Esophagus muscularis mucosa (tissue), 4 donors: Measurements from ENCODE around the gene NCKAP5. TPM values are rescaled to one million over a fixed set of nuclear protein-coding genes. Genes with fewer than 3 reads are reported as not detected.

Experiments used
- DNase-seq: peaks from one replicate; pipeline ENCODE4 v3.0.0-alpha.2; 2017; ENCODE audit errors: extremely low spot score
- H3K27ac ChIP-seq, 4 donors: fragments of 200-600 bp; sonication (generic); replicated peaks in 1 of 4; 1 replicate in 3 of 4; 2 replicates in 1 of 4; pipeline ENCODE4 v1.5.1; 2016 to 2019; ENCODE audit warnings: mild to moderate bottlenecking in 1 of 4
- H3K27me3 ChIP-seq, 4 donors: fragments of 200-600 bp; sonication (generic); one replicate each; pipeline versions ENCODE4 v1.5.1 to v1.6.0; 2016 to 2019
- H3K36me3 ChIP-seq, 4 donors: fragments of 200-600 bp; sonication (generic); one replicate each; pipeline ENCODE4 v1.5.1; 2016 to 2019
- H3K4me1 ChIP-seq, 4 donors: fragments of 200-600 bp; sonication (generic); one replicate each; pipeline ENCODE4 v1.5.1; 2016 to 2019
- H3K4me3 ChIP-seq, 4 donors: fragments of 200-600 bp; sonication (generic); 1 replicate in 2 of 4; 2 replicates in 2 of 4; pipeline ENCODE4 v1.5.1; 2016 to 2019; ENCODE audit warnings: mild to moderate bottlenecking in 4 of 4, moderate library complexity in 1 of 4
- H3K9me3 ChIP-seq, 4 donors: fragments of 200-600 bp; sonication (generic); 1 replicate in 3 of 4; 2 replicates in 1 of 4; pipeline ENCODE4 v1.5.1; 2016 to 2019
- EP300 ChIP-seq: sonication (generic); formaldehyde crosslinking; IDR thresholded peaks from one replicate; pipeline ENCODE4 v1.6.1; 2017; ENCODE audit warnings: antibody characterized with exemption
- POLR2A ChIP-seq: fragments of 450-650 bp; IDR thresholded peaks from one replicate; pipeline ENCODE4 v1.6.1; 2017; ENCODE audit warnings: antibody characterized with exemption, moderate library complexity, mild to moderate bottlenecking, low read depth
- POLR2AphosphoS5 ChIP-seq, 2 donors: sonication (generic); formaldehyde crosslinking; IDR thresholded peaks; one replicate each; pipeline ENCODE4 v1.6.1; 2017; ENCODE audit warnings: antibody characterized with exemption in 2 of 2
- WGBS: methylation state at CpG from one replicate; pipeline ENCODE4 v1.1.5; 2018; 5-methylcytosine and 5-hydroxymethylcytosine counted together
- intact Hi-C: fragments of 100-400 bp; cut with DNase I; formaldehyde crosslinking; loops from one replicate; pipeline ENCODE4 v1.15.1; 2023
- total RNA-seq, 4 donors: library from RNA; depleted of rRNA; stranded (reverse); fragments of >200 nt; gene quantifications; one replicate each; pipeline versions ENCODE4 v1.1.0 to v1.2.1, GENCODE V29; 2016
- TF ChIP-seq, protein P1 (sequence below), 3 experiments: fragments of 200-600 bp in 2 of 3; fragments of 450-650 bp in 1 of 3; sonication (generic) in 2 of 3; IDR thresholded peaks; one replicate each; pipeline ENCODE4 v1.5.1; 2017 to 2019; ENCODE audit warnings: antibody characterized with exemption in 3 of 3, mild to moderate bottlenecking in 2 of 3, moderate library complexity in 1 of 3

Gene NCKAP5
- total RNA-seq, 4 donors from 2014 or later: 0.33 to 1.8 (median 1.0) TPM

DNA sequence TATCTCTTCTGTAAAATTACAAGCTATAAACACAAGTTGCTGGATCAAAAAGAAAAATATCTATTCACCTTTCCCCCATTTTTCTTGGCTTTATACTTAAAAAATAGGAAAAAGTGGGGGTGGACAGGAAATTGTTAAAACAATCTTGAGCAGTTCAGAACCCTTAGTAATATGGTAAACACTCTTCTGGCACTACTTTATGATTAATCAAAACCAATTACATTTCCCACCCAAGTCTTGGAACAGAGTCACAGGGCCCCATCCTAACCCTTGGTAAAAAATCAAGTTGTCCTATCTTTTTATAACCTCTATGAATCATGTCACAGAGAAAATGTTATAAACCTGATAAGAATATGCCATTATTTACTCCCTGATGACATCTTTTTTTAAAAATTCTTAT, 570.0 kb downstream of the NCKAP5 start:
- Histone ChIP-seq H3K4me1 (no peaks in the 10 kb centered on the region), H3K27me3 (no peaks in the 10 kb centered on the region), H3K36me3 (no peaks in the 10 kb centered on the region), H3K9me3 (no peaks in the 10 kb centered on the region), H3K27ac (no peak overlapping the region), H3K4me3 (no peak overlapping the region)
- TF ChIP-seq POLR2A: no peak
- TF ChIP-seq, protein P1, sequence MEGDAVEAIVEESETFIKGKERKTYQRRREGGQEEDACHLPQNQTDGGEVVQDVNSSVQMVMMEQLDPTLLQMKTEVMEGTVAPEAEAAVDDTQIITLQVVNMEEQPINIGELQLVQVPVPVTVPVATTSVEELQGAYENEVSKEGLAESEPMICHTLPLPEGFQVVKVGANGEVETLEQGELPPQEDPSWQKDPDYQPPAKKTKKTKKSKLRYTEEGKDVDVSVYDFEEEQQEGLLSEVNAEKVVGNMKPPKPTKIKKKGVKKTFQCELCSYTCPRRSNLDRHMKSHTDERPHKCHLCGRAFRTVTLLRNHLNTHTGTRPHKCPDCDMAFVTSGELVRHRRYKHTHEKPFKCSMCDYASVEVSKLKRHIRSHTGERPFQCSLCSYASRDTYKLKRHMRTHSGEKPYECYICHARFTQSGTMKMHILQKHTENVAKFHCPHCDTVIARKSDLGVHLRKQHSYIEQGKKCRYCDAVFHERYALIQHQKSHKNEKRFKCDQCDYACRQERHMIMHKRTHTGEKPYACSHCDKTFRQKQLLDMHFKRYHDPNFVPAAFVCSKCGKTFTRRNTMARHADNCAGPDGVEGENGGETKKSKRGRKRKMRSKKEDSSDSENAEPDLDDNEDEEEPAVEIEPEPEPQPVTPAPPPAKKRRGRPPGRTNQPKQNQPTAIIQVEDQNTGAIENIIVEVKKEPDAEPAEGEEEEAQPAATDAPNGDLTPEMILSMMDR (IDR thresholded peaks at IDR 0.05): no peak
- no peak for TF ChIP-seq POLR2AphosphoS5 (IDR thresholded peaks at IDR 0.05)
- no peak for TF ChIP-seq EP300
- intact Hi-C loops: no loop called here
- no peak for DNase-seq

GRCh38 chr2:132991471-132992045, 576.7 kb downstream of the NCKAP5 start:
- H3K4me1 ChIP-seq: no peaks in the 10 kb centered on the region
- WGBS: 68% methylated on average over 8 of the region's 8 CpGs
- H3K27me3 ChIP-seq: no peaks in the 10 kb centered on the region
- intact Hi-C loops: no loop called here
- no peaks in the 10 kb centered on the region for H3K36me3 ChIP-seq
- TF ChIP-seq POLR2AphosphoS5 (IDR thresholded peaks at IDR 0.05): no peak
- TF ChIP-seq POLR2A: no peak
- TF ChIP-seq, protein P1 (IDR thresholded peaks at IDR 0.05): no peak
- TF ChIP-seq EP300: no peak
- no peaks in the 10 kb centered on the region for H3K9me3 ChIP-seq
- no peak for DNase-seq
- H3K4me3 ChIP-seq: no peak overlapping the region
- H3K27ac ChIP-seq: no peak overlapping the region

GRCh38 chr2:132984731-132985130, 583.5 kb downstream of the NCKAP5 start:
- 85% methylated on average over 2 of the region's 2 CpGs for WGBS
- intact Hi-C loops: no loop called here
- H3K4me1 ChIP-seq: no peaks in the 10 kb centered on the region
- no peak overlapping the region for H3K27ac ChIP-seq
- DNase-seq: no peak
- no peak overlapping the region for H3K4me3 ChIP-seq
- no peak for TF ChIP-seq POLR2AphosphoS5 (IDR thresholded peaks at IDR 0.05)
- H3K36me3 ChIP-seq: no peaks in the 10 kb centered on the region
- no peaks in the 10 kb centered on the region for H3K9me3 ChIP-seq
- no peaks in the 10 kb centered on the region for H3K27me3 ChIP-seq

DNA sequence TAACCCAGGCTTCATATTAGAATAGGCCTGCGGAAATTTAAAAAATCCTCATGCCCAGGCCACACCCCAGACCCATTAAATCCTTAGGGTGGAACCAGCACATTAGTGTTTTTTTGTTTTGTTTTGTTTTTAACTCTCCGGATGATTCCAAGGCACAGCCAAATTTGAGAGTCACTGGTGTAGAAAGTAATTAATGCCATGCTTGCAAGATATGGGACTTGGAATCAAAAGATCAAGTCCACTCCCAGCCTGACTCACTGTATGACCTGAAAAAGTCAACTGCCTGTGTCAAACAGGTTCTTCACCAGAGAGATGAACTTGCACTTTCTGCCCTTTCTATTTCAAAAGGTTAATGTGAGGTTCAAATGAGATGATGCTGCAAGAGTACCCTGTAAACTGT, 588.0 kb downstream of the NCKAP5 start:
- TF ChIP-seq, protein P1 (IDR thresholded peaks at IDR 0.05): no peak
- no peak for TF ChIP-seq POLR2A
- no peak for TF ChIP-seq EP300
- no peak for TF ChIP-seq POLR2AphosphoS5 (IDR thresholded peaks at IDR 0.05)
- intact Hi-C loops: no loop called here
- Histone ChIP-seq H3K9me3 (no peaks in the 10 kb centered on the region), H3K27me3 (no peaks in the 10 kb centered on the region), H3K4me3 (no peak overlapping the region), H3K36me3 (no peaks in the 10 kb centered on the region), H3K27ac (no peak overlapping the region), H3K4me1 (no peaks in the 10 kb centered on the region)
- no peak for DNase-seq
- 93% methylated on average over 2 of the region's 2 CpGs for WGBS

- Histone ChIP-seq H3K27me3 (no peaks in the 10 kb centered on the region), H3K4me1 (peaks cover 0 to 6% (median 3%) of the 10 kb centered on the region in 4 donors), H3K36me3 (no peaks in the 10 kb centered on the region), H3K27ac (no peak overlapping the region), H3K9me3 (no peaks in the 10 kb centered on the region), H3K4me3 (no peak overlapping the region)
- TF ChIP-seq EP300 (no peak), POLR2A (no peak), POLR2AphosphoS5 (IDR thresholded peaks at IDR 0.05) (no peak)
- TF ChIP-seq, protein P1 (IDR thresholded peaks at IDR 0.05): no peak
- 88% methylated on average over 5 of the region's 5 CpGs for WGBS
- no peak for DNase-seq
- intact Hi-C loops: no loop called here
Measured at GRCh38 chr2:132979339-132980093, 588.7 kb downstream of the NCKAP5 start.
